GM23338 (cell line): ENCODE data around the gene GNB1. TPM values are rescaled to one million over a fixed set of nuclear protein-coding genes. Genes with fewer than 3 reads are reported as not detected.

ENCODE experiments used
- ATAC-seq: fragments of 200-7000 bp; cut with Tn5 transposase; 3 replicates; pipeline ENCODE4 v1.9.1; 2020
- DNase-seq: peaks from one replicate; pipeline ENCODE4 v3.0.0-alpha.2; 2015; ENCODE audit warnings: low spot score
- H2AFZ ChIP-seq: fragments of 200-600 bp; sonication (generic); 2 replicates; pipeline ENCODE4 v1.8.0; 2016; ENCODE audit warnings: antibody characterized with exemption, mild to moderate bottlenecking, moderate library complexity
- H3F3A ChIP-seq: fragments of 200-600 bp; sonication (generic); replicated peaks from 2 replicates; pipeline ENCODE4 v1.8.0; 2017; ENCODE audit warnings: antibody characterized with exemption, mixed run types, low read depth
- H3K27ac ChIP-seq: fragments of 200-600 bp; sonication (generic); 2 replicates; pipeline ENCODE4 v1.6.1; 2016; ENCODE audit warnings: low read depth
- H3K27me3 ChIP-seq: fragments of 200-600 bp; sonication (generic); 2 replicates; pipeline ENCODE4 v1.8.0; 2016; ENCODE audit warnings: mild to moderate bottlenecking, mixed run types, moderate library complexity; ENCODE audit not compliant: insufficient read depth
- H3K36me3 ChIP-seq: fragments of 200-600 bp; sonication (generic); 2 replicates; pipeline ENCODE4 v1.8.0; 2016; ENCODE audit warnings: mild to moderate bottlenecking; ENCODE audit not compliant: insufficient read depth
- H3K4me1 ChIP-seq: fragments of 200-600 bp; sonication (generic); 2 replicates; pipeline ENCODE4 v1.8.0; 2016; ENCODE audit warnings: mild to moderate bottlenecking, moderate library complexity; ENCODE audit not compliant: insufficient read depth
- H3K4me2 ChIP-seq: fragments of 200-600 bp; sonication (generic); 2 replicates; pipeline ENCODE4 v1.7.1; 2017; ENCODE audit warnings: mixed run types
- H3K4me3 ChIP-seq: fragments of 200-600 bp; sonication (generic); 2 replicates; pipeline ENCODE4 v1.6.1; 2016; ENCODE audit warnings: mixed run types
- H3K79me2 ChIP-seq: fragments of 200-600 bp; sonication (generic); replicated peaks from 2 replicates; pipeline ENCODE4 v1.8.0; 2017; ENCODE audit warnings: mild to moderate bottlenecking; ENCODE audit not compliant: insufficient read depth
- H3K9me2 ChIP-seq: fragments of 200-600 bp; sonication (generic); 2 replicates; pipeline ENCODE4 v1.8.0; 2017; ENCODE audit not compliant: insufficient read depth
- H4K20me1 ChIP-seq: fragments of 200-600 bp; sonication (generic); replicated peaks from 2 replicates; pipeline ENCODE4 v1.8.0; 2017; ENCODE audit warnings: mild to moderate bottlenecking; ENCODE audit not compliant: insufficient read depth
- H3K27ac Mint-ChIP-seq: 2 replicates; pipeline ENCODE4 v1.8.0; 2020; ENCODE audit warnings: inconsistent platforms, mild to moderate bottlenecking, moderate library complexity, mixed read lengths
- H3K27me3 Mint-ChIP-seq: 3 replicates; pipeline ENCODE4 v1.8.0; 2022; ENCODE audit warnings: low read depth, mild to moderate bottlenecking, moderate library complexity, mixed read lengths, inconsistent platforms; ENCODE audit not compliant: insufficient read depth, poor library complexity
- H3K36me3 Mint-ChIP-seq: 3 replicates; pipeline ENCODE4 v1.8.0; 2021; ENCODE audit warnings: low read depth, mild to moderate bottlenecking, inconsistent platforms, moderate library complexity, mixed read lengths
- H3K4me1 Mint-ChIP-seq: 3 replicates; pipeline ENCODE4 v1.8.0; 2020; ENCODE audit warnings: mild to moderate bottlenecking, inconsistent platforms, mixed read lengths
- H3K4me3 Mint-ChIP-seq: 3 replicates; pipeline ENCODE4 v1.8.0; 2021; ENCODE audit warnings: moderate library complexity, mild to moderate bottlenecking, inconsistent platforms, mixed read lengths
- H3K9me3 Mint-ChIP-seq: 3 replicates; pipeline ENCODE4 v1.8.0; 2020; ENCODE audit warnings: moderate library complexity, mild to moderate bottlenecking, inconsistent platforms, mixed read lengths
- CTCF ChIP-seq, 2 experiments: fragments of 200-600 bp in 1 of 2; sonication (generic) in 1 of 2; conservative IDR thresholded peaks; 2 replicates each; pipeline versions ENCODE4 v1.5.1 to v1.6.1; 2016 to 2017; ENCODE audit warnings: antibody characterized with exemption in 2 of 2, low read depth in 2 of 2, mild to moderate bottlenecking in 2 of 2, moderate library complexity in 1 of 2
- ETS1 ChIP-seq: IDR thresholded peaks from 2 replicates; pipeline ENCODE4 v1.6.1; 2016; ENCODE audit warnings: antibody characterized with exemption
- EZH2 ChIP-seq: fragments of 200-600 bp; sonication (generic); IDR thresholded peaks from one replicate; pipeline ENCODE4 v1.8.0; 2017; ENCODE audit warnings: antibody characterized with exemption, mild to moderate bottlenecking, low read depth; ENCODE audit not compliant: unreplicated experiment
- EZH2phosphoT487 ChIP-seq: fragments of 200-600 bp; sonication (generic); IDR thresholded peaks from one replicate; pipeline ENCODE4 v1.8.1; 2018; ENCODE audit warnings: antibody characterized with exemption; ENCODE audit not compliant: unreplicated experiment
- JUNB ChIP-seq: IDR thresholded peaks from one replicate; pipeline ENCODE4 v1.6.1; 2016; ENCODE audit warnings: antibody characterized with exemption; ENCODE audit not compliant: unreplicated experiment
- NANOG ChIP-seq: IDR thresholded peaks from 2 replicates; pipeline ENCODE4 v1.6.1; 2016; ENCODE audit warnings: antibody characterized with exemption, borderline replicate concordance
- POLR2AphosphoS5 ChIP-seq: IDR thresholded peaks from 2 replicates; pipeline ENCODE4 v1.6.1; 2016; ENCODE audit warnings: antibody characterized with exemption, low read depth
- REST ChIP-seq: IDR thresholded peaks from one replicate; pipeline ENCODE4 v1.6.1; 2018; ENCODE audit warnings: antibody characterized with exemption; ENCODE audit not compliant: unreplicated experiment
- STAT1 ChIP-seq: IDR thresholded peaks from one replicate; pipeline ENCODE4 v1.6.1; 2016; ENCODE audit warnings: antibody characterized with exemption; ENCODE audit not compliant: unreplicated experiment
- ZNF114 ChIP-seq: fragments of 250-450 bp; sonication (Bioruptor Pico); IDR thresholded peaks from 2 replicates; pipeline ENCODE4 v1.5.0; 2020; ENCODE audit warnings: mild to moderate bottlenecking, moderate library complexity
- ZNF331 ChIP-seq: fragments of 250-450 bp; sonication (Bioruptor Pico); IDR thresholded peaks from 2 replicates; pipeline ENCODE4 v1.5.0; 2020; ENCODE audit warnings: low read depth, mild to moderate bottlenecking, moderate library complexity
- polyA plus RNA-seq: library from polyadenylated mRNA; unstranded; fragments of >200 nt; fragmentation: Nextera tagmentation; extraction: Ambion mirVana; gene quantifications from 2 replicates; pipeline ENCODE4 v1.2.1, GENCODE V29; 2016
- total RNA-seq: library from RNA; depleted of rRNA; stranded (reverse); fragments of >200 nt; shearing (Covaris generic); gene quantifications from 2 replicates; pipeline ENCODE4 v1.2.3, GENCODE V29; 2014

GNB1 gene
- total and polyA plus RNA-seq, 2 experiments from 2014 or later: 65.4 to 138 TPM

- no peaks in the 10 kb centered on the region for H3K9me2 ChIP-seq
- peaks cover 7% of the 10 kb centered on the region for H3K27me3 Mint-ChIP-seq
- peaks cover 12% of the 10 kb centered on the region for H3K9me3 Mint-ChIP-seq
- no peaks in the 10 kb centered on the region for H3K4me1 ChIP-seq
- no peak overlapping the region for H2AFZ ChIP-seq
- DNase-seq: no peak
- H3F3A ChIP-seq: 0 out of 2 replicates have a peak, but pooled peaks cover 3% of the 10 kb centered on the region
- H3K4me1 Mint-ChIP-seq: no peaks in the 10 kb centered on the region; the same call in 2 of the 3 replicates
- ATAC-seq: no peak
- H3K4me3 Mint-ChIP-seq: no peak overlapping the region
- H3K79me2 ChIP-seq: no peaks in the 10 kb centered on the region
- no peaks in the 10 kb centered on the region for H3K36me3 ChIP-seq
- H4K20me1 ChIP-seq: no peaks in the 10 kb centered on the region
- no peak overlapping the region for H3K27ac Mint-ChIP-seq
- H3K27ac ChIP-seq: no peak overlapping the region
- no peak overlapping the region for H3K4me2 ChIP-seq
- TF ChIP-seq STAT1 (no peak), ZNF331 (CRISPR knock-in tag) (no peak), CTCF (conservative IDR thresholded peaks at IDR 0.05; ENCODE audit: low read depth in 2 of 2) (no peak), POLR2AphosphoS5 (no peak), EZH2phosphoT487 (no peak), ETS1 (no peak), ZNF114 (CRISPR knock-in tag) (no peak), JUNB (no peak), EZH2 (no peak), NANOG (no peak)
- H3K27me3 ChIP-seq: no peaks in the 10 kb centered on the region
- no peak overlapping the region for H3K4me3 ChIP-seq
- no peaks in the 10 kb centered on the region for H3K36me3 Mint-ChIP-seq
Observed at GRCh38 chr1:1926346-1926811, 35.5 kb upstream of the GNB1 start.

- H3K4me3 Mint-ChIP-seq: no peak overlapping the region
- no peak for ATAC-seq
- TF ChIP-seq STAT1 (no peak), REST (no peak), EZH2 (no peak), CTCF (conservative IDR thresholded peaks at IDR 0.05; ENCODE audit: low read depth in 2 of 2) (no peak)
Observed at GRCh38 chr1:1925437-1926345, 34.8 kb upstream of the GNB1 start.

More at GRCh38 chr1:1925437-1926345, 34.8 kb upstream of the GNB1 start:
- Histone ChIP-seq H2AFZ (no peak overlapping the region), H3K4me3 (no peak overlapping the region), H3F3A (0 out of 2 replicates have a peak, but pooled peaks cover 3% of the 10 kb centered on the region), H3K27me3 (no peaks in the 10 kb centered on the region), H4K20me1 (no peaks in the 10 kb centered on the region), H3K27ac (no peak overlapping the region), H3K4me2 (no peak overlapping the region), H3K36me3 (no peaks in the 10 kb centered on the region), H3K4me1 (no peaks in the 10 kb centered on the region), H3K79me2 (no peaks in the 10 kb centered on the region), H3K9me2 (no peaks in the 10 kb centered on the region)
- H3K9me3 Mint-ChIP-seq: peaks cover 12% of the 10 kb centered on the region
- peaks cover 7% of the 10 kb centered on the region for H3K27me3 Mint-ChIP-seq
- no peak overlapping the region for H3K27ac Mint-ChIP-seq
- no peaks in the 10 kb centered on the region for H3K36me3 Mint-ChIP-seq
- no peaks in the 10 kb centered on the region; the same call in 2 of the 3 replicates for H3K4me1 Mint-ChIP-seq
- DNase-seq: no peak
